GM21529 (cell line): ENCODE data around the gene C1QTNF12.

ENCODE experiments used
- ATAC-seq: cut with Tn5 transposase; IDR thresholded peaks from one replicate; pipeline ENCODE4 v1.9.1; 2021; ENCODE audit not compliant: unreplicated experiment

C1QTNF12 gene

GRCh38 chr1:1281533-1282321 lies 35.2 kb upstream of the C1QTNF12 start:
- no peak for ATAC-seq

DNA sequence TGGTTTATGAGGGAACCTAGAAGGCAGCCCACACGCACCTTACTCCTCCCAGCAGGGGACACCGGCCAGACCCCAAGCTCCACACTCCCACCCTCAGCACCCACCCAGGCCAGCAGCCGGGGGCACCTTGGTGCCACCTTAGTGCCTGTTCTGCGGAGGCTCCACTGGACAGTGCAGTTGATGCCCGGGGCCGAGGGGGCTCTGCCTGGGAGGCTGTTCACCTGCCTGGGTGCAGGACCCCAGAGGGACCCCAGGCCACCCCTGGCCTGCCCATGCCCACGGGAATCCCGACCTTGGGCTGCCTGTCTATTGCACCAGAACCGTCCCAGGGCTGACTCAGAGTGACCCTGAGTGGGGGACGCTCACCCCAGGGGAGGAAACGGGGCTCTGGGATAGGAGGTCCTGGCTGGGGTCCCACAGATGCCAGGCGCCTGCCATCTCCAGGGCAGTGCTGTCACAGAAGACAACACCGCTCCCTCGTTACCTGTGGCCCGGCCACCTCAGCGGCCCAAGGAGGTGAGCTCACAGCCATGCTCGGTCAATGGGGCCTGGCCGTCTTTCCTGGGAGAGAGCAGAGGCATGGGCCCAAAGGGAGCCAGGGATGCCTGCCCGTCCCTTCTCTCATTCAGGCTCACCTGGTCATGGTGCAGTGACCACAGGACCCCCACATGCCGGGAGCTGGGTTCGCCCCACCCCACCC lies 34.4 kb upstream of the C1QTNF12 start:
- ATAC-seq = no peak

DNA sequence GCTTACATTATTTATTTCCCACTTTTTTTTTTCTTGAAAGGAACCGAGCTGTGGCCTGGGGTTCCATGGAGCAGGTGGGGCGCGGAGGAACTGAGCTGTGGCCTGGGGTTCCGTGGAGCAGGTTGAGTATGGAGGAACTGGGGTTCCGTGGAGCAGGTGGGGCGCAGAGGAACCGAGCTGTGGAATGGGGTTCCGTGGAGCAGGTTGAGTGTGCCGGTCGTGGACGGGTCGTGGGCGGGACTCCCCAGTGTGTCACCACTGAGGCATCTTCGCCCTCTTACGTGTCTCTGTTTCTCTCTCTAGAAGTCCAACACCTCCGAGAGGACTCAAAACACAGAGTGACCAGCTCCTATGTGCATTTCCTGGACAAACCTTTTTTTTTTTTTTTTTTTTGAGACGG lies 32.5 kb upstream of the C1QTNF12 start:
- no peak for ATAC-seq

GRCh38 chr1:1278620-1279019 lies 32.1 kb upstream of the C1QTNF12 start:
- ATAC-seq = no peak

DNA sequence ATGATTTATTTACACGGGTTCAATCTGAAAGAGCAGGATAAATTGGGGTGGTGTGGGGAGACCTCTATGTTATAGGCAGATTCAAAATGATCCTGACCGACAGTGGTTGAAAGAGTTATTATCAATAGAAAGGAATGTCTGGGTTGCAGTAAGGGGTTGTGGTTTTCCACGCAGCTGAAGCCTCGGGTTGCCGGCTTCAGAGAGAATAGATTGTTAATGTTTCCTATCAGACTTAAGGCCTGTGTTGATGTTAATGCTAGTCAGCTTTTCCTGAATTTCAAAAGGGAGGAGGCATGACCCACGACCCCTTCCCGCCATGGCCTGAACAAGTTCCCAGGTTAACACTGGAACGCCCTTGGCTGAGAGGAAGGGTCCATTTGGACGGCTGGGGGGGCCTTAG lies 29.3 kb upstream of the C1QTNF12 start:
- no peak for ATAC-seq

- no peak for ATAC-seq
Measured at GRCh38 chr1:1274931-1275431, 28.5 kb upstream of the C1QTNF12 start.

DNA sequence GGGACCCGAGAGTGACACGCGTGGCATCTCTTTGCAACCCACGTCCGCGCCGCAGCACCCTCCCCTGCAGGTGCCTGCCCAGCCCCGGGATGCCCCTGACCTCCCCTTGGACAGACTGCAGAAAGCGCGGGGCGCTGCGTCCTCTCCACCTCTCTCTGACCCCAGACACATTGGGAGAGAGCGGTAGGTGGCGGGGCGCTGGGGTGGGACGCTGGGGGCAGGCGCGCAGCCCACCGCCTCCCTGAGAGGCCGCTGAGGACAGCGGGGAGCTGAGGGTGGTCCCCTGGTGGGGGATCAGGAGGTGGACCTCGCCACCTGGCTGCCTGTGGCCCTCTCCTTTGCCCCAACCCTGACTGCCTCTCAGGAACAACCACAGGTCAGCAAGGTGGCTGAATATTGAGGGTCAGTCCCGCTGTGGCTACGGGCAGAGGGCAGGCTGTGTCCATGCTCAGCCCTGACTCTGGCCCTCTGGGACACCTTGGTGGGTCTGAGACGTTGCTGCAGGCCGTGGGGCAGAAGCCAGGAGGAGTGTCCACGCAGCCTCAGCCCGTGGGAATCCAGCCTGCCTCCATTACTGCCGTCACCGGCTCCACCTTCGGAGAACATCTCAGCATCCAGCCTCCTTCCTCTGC lies 27.9 kb upstream of the C1QTNF12 start:
- ATAC-seq = no peak

DNA sequence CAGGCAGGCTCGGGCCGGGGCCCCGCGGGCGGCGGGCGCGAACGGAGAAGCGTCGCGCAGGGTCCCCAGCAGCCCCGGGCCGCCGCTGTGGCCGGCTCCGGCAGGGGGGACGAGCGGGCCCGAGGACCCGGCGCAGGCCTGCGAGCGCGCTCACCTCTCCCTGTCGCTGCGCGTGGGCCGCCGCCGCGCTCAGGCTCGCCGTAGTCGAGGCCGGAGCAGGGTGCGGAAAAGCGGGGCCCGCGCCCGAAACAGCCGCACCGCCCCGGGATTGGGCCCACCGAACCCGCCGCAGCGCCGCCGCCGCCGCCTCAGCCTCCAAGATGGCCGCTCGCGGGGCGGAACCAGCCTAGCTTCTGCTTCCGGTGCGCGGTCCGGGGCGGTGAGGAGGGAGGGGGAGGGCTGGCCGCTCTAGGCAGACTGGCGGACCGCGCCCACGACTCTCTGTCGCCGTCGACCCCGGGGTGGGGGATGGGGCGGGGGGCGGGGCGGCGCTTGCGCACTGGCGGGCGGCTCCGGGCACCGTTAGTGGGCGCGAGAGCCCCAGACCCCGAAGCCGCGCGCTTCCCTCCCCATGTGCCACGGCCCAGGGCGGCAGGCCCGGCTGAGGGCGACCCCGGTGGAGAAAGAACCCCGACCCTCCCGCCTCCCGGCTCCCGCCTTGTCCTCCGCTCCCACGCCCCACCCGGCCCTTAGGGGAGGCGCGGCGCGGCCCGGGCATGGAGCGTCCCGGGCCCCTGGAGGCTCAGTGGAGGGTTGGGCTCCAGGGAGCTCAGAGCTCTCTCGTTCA lies 27.2 kb upstream of the C1QTNF12 start, which contains the start of gene UBE2J2:
Gene UBE2J2, minus strand, starts transcription at position 343 of the 787 bp plus-strand sequence. CDS start 5,862 bp downstream, outside the sequence.
- ATAC-seq = peak; percentile 75

DNA sequence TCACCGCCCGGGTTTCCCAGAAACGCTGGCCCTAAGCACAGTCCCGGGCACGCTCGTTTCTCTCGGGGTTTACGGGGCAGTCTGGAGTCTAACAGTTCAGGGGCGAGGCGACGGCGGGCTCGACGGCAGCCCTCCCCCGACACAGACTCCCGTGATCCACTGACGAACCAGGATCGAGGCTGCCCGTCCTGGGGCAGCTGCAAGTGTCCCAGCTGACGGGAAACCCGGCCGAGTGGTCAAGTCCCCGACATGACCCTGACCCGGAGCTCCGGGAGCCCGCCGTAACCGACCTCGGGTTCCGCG lies 26.6 kb upstream of the C1QTNF12 start:
- peak; percentile 4 for ATAC-seq

DNA sequence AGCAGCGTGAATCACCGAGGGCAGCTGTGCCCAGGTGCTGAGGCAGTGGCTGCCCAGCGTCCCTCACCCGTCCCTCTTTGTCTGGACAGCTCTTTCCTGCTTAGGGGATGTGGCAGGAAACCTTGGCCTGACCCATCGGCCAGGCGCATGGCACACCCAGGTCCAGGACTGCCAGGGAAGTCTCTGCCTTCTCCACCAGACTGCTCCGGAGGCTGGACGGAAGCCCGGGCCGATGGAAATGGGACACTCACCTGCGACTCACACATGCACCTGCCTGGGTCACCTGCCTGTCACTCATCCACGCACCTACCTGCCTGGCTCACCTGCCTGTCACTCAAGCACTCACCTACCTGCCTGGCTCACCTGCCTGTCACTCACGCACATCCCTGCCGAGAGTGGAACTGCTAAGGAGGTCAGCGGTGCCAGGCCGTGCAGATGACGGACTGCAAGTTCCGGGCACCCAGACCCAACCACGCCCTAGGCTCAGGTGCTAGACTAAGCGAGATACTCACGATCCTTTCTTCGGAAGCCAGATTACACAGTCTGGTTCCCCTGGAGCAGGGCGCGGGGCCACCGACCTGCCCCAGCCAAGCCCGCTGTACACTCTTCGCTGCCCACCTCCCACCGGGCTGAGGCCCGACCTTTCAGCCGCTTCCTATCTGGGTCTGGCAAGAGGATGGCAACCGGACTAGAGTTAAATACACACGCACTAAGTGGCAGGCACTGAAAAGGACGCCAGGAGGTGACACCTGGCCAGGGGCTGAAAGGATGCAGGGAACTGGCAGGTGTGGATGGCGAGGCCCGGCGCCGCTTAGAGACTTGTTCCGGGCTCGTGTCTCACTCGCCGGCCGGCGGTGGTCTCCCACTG lies 26.1 kb upstream of the C1QTNF12 start:
- ATAC-seq = no peak

DNA sequence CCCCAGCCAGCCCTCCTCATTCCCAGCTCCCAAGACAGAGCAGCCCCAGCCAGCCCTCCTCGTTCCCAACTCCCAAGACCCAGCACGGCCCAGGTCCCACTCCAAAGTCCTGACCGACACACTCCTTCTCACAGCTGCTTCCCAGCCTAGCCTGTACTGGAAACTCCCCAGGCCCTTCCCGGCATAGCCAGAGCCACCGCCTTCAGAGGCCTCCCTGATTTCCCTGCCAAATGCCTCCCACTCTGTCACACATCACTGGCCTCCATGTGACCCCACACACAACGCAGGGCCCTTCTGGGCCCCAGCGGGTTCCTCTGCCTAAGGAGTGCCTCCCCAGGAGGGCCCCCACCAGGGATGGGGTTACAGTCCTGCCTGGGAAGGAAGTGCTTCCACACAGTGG lies 24.3 kb upstream of the C1QTNF12 start:
- ATAC-seq = no peak

- ATAC-seq = no peak
Measured at GRCh38 chr1:1268284-1268682, 21.8 kb upstream of the C1QTNF12 start.

DNA sequence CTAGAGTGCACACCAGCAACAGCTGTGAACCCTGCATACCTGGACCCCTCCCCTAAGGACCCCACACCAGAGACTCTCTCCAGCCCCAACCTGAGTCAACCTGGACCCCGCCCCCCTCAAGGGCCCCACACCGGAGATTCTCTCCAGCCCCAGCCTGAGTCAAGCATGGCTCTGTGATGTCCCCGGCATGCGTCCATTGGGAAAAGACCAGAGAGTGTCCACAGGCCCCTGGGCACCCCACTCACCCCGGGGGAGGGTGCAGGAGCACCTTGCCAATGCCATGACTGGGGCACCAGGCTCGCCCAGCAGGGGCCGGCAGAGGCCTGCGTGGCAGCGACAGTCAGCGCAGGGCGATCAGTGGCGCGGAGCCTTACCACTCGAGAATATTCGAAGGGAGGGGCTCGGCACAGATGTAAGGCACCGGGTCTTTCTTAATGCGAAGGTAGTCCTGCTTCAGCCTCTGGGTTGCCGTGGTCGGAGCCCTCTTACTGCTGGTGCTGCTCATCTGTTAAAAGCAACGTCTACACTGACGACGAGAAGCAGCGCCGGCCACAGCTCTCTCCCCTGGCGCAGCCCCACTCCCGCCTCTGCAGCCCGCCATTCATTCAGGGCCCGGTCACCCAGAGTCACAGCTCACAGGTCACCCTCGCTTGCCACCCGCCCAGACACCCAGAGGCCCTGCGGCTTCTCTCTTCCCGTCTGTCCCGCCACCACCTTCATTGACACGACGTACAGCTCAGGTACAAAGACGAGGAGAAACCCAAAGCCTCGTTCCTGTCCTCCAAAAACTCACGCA lies 21.2 kb upstream of the C1QTNF12 start:
- no peak for ATAC-seq

DNA sequence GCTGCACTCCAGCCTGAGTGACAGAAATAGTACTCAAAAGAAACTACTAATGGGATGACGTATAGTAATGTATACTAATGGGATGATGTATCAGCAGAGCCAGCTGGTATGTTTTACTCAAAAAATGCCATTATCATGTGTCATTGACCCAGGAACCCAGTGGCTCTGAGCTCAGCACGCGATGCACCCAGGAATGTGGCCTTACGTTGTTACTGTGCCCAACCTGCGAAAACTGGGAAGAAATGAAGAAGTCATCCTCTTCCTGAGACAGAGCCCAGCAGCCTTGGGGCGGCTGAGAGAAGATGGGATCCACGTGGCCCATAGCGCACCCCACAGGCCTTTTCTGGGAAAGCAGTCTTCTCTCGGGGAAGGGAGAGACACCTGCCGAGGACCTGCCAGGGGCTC lies 18.3 kb upstream of the C1QTNF12 start:
- ATAC-seq = no peak

DNA sequence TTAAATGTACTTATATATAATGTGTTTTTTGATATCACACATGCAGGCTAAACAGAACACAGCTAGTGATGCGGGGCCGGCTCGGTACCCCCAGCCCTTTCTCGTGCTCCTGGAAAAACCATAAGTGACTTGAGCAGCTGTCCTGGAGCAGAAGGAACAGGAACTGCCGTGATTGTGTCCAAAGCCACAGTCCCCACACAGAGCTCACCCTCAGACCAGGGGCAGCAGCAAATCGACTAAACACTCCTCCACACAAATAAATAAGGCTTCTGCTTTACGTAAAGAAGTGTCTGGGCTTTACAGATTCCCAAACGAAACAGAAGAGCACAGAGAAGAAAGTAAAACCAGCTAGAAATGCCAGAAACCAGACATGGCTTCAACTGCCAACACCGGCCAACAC lies 17.5 kb upstream of the C1QTNF12 start:
- ATAC-seq = no peak

GRCh38 chr1:1262758-1263157 lies 16.2 kb upstream of the C1QTNF12 start:
- ATAC-seq = no peak

DNA sequence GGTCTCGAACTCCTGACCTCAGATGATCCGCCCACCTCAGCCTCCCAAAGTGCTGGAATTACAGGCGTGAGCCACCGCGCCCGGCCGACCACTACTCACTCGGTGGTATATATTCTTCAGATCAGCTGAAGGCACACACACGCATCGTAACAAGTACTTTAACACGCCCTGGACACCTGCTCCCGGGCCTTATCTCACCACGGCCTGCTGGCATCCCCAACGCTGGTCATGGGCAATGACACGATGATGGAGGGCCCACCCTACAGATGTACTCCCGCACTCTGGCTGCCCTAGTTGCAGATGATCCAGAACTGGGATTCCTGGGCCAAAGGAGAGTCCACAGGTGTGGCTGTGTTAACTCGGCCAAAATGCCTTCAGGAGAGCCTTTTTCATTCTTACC lies 15.5 kb upstream of the C1QTNF12 start:
- ATAC-seq = no peak

- ATAC-seq = no peak
Measured at GRCh38 chr1:1260843-1261560, 14.5 kb upstream of the C1QTNF12 start.
